A549 treated with Hydrocortisone at 1 μM for 4 hours (cell line): ENCODE measurements around the gene C7orf33. TPM values are rescaled to one million over a fixed set of nuclear protein-coding genes. Genes with fewer than 3 reads are reported as not detected.

Experiments
- total RNA-seq: library from RNA; stranded (reverse); fragments of 200-300 nt; extraction: Qiagen RNA extraction; gene quantifications from 5 replicates; pipeline ENCODE4 v1.2.3, GENCODE V29; 2022

The C7orf33 gene, protein sequence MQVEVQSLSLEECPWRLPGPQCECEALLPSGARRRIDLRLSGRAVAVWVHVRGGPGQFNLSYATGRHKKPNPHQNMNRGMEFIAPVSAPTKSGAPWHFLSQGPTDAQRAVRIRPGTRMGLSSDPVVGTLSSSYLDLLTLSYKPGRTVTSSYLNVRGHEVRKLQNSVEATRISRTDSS
- total RNA-seq: not detected in 5 replicates

GRCh38 chr7:148590471-148590870 is at the start of gene C7orf33:
TSS of gene C7orf33 (plus strand) at chr7:148590766. CDS start at chr7:148590926, 160 bp downstream.

Other genes with a start within 250 kb of the C7orf33 start
- 52.9 to 62.1 TPM (median 55.1 TPM) in 5 replicates for gene CUL1, start 108.1 kb downstream of the C7orf33 start, total RNA-seq